Neural cell (in vitro differentiated cells): ENCODE measurements around the gene CEMIP. TPM values are rescaled to one million over a fixed set of nuclear protein-coding genes. Genes with fewer than 3 reads are reported as not detected.

ENCODE experiments used
- polyA plus RNA-seq: library from polyadenylated mRNA; depleted of rRNA; stranded (reverse); fragments of >200 nt; gene quantifications from 2 replicates; pipeline ENCODE4 v1.2.3, GENCODE V29; 2014
- small RNA-seq, 3 experiments: library from RNA; depleted of rRNA; stranded (forward); fragments of <200 nt; gene quantifications; one replicate each; pipeline ENCODE3, GENCODE V24; 2012

Gene CEMIP
- polyA plus RNA-seq, 1 donor from 2014 or later, result 0.04 TPM

Small RNA genes within 50 kb of the gene (small RNA-seq; reads per million reads assigned to genes)
- gene MIR4514 (0 reads per million in 3 experiments), gene MIR549A (0 reads per million in 3 experiments)

Other genes with a start within 250 kb of the CEMIP start
- 18.3 and 19.1 TPM in 2 replicates for gene ABHD17C, start 84.1 kb upstream of the CEMIP start, polyA plus RNA-seq
- gene MESD, start 210.4 kb downstream of the CEMIP start, polyA plus RNA-seq, result 14.9 and 16.3 TPM in 2 replicates
- 8.2 and 8.8 TPM in 2 replicates for gene TLNRD1, start 221.6 kb downstream of the CEMIP start, polyA plus RNA-seq